NCI-H2107 treated with DMSO at 0.1 percent for 48 hours (cell line): ENCODE data around the gene A2M.

Source experiments
- DNase-seq: peaks from one replicate; lab custom pipeline; 2025; ENCODE audit not compliant: unreplicated experiment; lab: John Stamatoyannopoulos, UW

Gene A2M

GRCh38 chr12:9099552-9100190 is 16.0 kb downstream of the A2M start:
- DNase-seq: no peak

GRCh38 chr12:9098463-9099026 is 17.2 kb downstream of the A2M start:
- DNase-seq: no peak

- DNase-seq: no peak
Measured at GRCh38 chr12:9098115-9098452, 17.6 kb downstream of the A2M start.

GRCh38 chr12:9096563-9097176 is 19.0 kb downstream of the A2M start:
- DNase-seq: no peak

- no peak for DNase-seq
Measured at GRCh38 chr12:9095322-9095721, 20.4 kb downstream of the A2M start.

GRCh38 chr12:9094512-9095206 is 21.1 kb downstream of the A2M start:
- DNase-seq: no peak

GRCh38 chr12:9091891-9092598 is 23.7 kb downstream of the A2M start:
- no peak for DNase-seq

- DNase-seq: no peak
Measured at GRCh38 chr12:9090220-9090619, 25.5 kb downstream of the A2M start.

GRCh38 chr12:9087087-9087835 is 28.5 kb downstream of the A2M start:
- no peak for DNase-seq

GRCh38 chr12:9086087-9086486 is 29.6 kb downstream of the A2M start:
- DNase-seq: no peak

- no peak for DNase-seq
Measured at GRCh38 chr12:9084417-9084816, 31.3 kb downstream of the A2M start.

GRCh38 chr12:9083793-9084192 is 31.9 kb downstream of the A2M start:
- no peak for DNase-seq

- no peak for DNase-seq
Measured at GRCh38 chr12:9081667-9082427, 33.9 kb downstream of the A2M start.

GRCh38 chr12:9079883-9080675 is 35.6 kb downstream of the A2M start:
- no peak for DNase-seq

GRCh38 chr12:9079082-9079481 is 36.6 kb downstream of the A2M start:
- DNase-seq: no peak

- no peak for DNase-seq
Measured at GRCh38 chr12:9077152-9078031, 38.3 kb downstream of the A2M start.

GRCh38 chr12:9076733-9077132 is 39.0 kb downstream of the A2M start:
- no peak for DNase-seq

- no peak for DNase-seq
Measured at GRCh38 chr12:9075138-9075535, 40.6 kb downstream of the A2M start.
